Stimulated activated CD8-positive, alpha-beta memory T cell treated with anti-CD3 and anti-CD28 coated beads, Interleukin-2, amount 100 ng/mL, for 1 hour (primary cell): Measurements from ENCODE around the gene COMMD4.
"Not testable (repeated sequence)": the region's sequence is repeated elsewhere in the genome, so short reads cannot be mapped to it uniquely, and the experiment has no call there.

ENCODE experiments used
- DNase-seq, 2 donors: peaks; one replicate each; pipeline ENCODE4 v3.0.0-alpha.2; 2020; ENCODE audit warnings: low read depth in 2 of 2

COMMD4 gene

DNA sequence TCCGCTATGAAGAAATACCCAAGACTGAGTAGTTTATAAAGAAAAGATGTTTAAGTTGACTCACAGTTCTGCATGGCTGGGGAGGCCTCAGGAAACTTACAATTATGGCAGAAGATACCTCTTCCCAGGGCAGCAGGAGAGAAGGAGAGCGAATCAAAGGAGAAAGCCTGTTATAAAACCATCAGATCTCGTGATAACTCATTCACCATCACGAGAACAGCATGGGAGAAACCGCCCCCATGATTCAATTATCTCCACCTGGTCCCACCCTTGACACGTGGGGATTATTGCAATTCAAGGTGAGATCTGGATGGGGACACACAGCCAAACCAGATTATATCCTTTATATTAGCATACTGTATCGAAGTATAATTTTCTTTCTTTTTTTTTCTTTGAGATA lies 3.8 kb upstream of the COMMD4 start:
- not testable (repeated sequence) for DNase-seq

DNA sequence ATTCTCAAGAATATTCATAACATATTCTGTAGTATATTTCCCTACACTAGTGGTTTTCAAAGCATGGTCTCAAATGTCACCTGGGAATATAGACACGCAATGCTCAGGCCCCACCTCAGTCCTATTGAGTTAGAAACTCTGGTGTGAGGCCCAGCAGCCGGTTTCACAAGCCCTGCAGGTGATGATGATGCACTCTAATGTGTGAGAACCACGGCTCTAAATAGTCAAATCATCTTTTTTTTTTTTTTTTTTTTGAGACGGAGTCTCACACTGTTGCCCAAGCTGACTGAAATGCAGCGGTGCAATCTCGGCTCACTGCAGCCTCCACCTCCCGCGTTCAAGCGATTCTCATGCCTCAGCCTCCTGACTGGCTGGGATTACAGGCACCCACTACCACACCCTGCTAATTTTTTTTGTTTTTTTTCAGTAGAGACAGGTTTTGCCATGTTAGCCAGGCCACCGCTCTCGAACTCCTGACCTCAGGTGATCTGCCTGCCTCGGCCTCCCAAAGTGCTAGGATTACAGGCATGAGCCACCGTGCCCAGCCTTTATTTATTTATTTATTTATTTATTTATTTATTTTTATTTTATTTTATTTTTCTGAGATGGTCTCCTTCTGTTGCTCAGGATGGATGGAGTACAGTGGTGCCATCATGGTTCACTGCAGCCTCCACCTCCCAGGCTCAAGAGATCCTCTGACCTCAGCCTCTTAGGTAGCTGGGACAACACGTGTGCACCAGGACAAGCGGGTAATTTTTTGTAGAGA lies 2.0 kb upstream of the COMMD4 start:
- not testable (repeated sequence) for DNase-seq

DNA sequence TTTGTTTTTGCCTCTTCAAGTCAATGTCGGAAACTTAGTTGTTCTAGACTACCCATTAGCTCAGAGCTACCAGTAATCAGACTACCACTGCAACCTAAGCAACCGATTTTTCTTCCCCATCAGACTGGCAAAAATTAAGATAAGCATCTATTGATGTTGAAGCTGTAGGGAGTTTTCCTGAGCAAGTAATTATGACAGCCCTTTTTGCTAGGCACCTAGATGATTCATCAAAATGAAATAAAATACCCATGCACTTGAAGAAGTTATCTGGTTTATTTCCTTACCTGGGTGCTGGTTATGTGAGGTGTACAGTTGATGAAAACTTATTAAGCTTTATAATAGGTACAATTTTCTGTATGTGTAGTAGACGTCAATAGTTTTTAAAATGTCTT lies 554 bp upstream of the COMMD4 start:
- no peak for DNase-seq

DNA sequence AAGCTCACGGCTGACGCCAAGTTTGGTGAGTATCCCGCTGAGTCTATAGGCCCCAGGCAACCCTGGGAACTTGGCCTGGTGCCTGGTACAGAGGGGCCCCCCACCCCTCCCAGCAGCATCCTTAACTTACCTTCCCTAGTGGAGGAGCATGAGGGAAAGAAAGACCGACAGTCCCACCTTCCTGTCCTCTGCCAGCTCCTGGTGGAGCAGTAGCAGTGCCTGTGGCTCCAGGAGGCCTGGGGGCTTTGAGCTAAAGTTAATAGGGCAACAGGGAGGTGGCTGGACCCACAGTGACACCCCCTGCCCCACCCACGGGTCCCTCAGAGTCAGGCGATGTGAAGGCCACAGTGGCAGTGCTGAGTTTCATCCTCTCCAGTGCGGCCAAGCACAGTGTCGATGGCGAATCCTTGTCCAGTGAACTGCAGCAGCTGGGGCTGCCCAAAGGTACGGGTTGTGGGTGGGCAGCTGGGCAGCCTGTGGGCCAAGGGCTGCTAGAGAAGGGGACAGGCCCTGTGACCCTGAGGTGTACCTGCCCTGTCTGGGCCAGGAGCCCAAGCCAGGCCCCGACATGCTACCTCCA lies 2.9 kb downstream of the COMMD4 start:
- DNase-seq, result no peak

DNA sequence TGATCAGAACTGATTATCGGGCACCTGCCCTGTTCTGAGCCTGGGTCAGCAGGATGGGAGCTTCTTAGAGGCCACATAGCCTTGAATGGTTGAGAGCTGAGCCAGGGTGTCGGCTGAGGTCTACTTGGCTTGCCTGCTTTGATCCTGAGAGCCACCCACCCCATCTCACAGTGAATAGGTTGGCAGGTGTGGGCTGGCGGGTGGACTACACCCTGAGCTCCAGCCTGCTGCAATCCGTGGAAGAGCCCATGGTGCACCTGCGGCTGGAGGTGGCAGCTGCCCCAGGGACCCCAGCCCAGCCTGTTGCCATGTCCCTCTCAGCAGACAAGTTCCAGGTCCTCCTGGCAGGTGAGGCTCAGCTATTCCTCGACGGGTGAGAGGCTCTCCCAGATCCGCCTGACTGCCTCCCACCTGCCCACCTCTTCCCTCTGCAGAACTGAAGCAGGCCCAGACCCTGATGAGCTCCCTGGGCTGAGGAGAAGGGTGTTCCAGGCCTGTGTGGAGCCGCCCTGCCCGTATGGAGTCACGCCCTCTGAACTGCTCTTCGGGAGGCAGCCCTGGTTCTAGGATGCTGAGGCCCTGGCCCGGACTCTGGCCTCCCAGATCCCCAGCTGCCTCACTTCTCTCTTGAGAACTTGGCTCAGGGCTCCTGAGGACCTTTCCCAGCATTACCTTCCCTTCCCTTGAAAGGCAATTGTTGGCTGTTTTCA lies 3.8 kb downstream of the COMMD4 start:
- no peak for DNase-seq

DNA sequence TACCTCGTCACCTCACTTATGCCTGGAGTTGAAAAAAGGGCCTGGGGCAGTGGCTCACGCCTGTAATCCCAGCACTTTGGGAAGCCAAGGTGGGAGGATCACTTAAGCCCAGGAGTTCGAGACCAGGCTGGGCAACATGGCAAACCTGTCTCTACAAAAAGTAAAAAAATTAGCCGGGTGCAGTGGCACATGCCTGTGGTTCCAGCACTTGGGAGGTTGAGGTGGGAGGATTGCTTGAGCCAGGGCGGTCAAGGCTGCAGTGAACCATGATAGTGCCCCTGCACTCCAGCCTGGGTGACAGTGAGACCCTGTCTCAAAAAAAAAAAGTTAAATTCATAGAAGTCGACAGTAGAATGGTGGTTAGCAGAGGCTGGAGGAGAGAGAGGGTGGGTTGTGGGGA lies 6.4 kb downstream of the COMMD4 start:
- DNase-seq, result no peak

DNA sequence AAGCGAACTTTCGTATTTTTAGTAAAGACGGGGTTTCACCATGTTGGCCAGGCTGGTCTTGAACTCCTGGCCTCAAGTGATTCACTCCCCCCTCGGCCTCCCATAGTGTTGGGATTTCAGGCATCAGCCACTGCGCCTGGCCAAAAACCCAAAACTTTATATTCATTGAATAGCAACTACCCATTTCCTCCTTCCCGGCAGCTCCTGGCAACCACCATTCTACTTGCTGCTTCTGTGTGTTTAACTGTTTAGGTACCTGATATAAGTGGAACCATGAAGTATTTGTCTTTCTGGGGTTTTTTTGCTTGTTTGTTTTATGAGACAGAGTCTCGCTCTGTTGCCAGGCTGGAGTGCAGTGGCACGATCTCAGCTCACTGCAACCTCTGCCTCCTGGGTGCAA lies 8.1 kb downstream of the COMMD4 start:
- DNase-seq, result not testable (repeated sequence)

DNA sequence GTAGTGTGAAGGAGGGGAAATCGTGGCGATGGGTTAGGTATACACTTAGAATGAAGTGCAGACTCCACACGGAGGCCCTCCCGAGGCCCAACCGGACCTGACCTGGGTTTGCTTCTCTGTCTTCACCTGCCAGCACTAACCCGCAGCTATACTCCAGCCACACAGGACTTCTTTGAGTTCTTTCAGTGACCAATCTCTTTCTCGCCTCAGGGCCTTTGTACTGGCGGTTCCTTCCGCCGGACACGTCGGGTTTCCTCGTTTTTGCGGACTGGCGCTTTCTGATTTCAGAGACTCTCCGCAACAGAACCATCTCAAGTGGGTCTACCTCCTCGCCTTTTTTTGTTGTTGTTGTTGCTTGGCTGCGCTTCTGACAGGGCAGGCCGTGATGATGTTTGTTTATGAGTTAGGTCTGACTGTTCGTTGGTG lies 10.9 kb downstream of the COMMD4 start, which contains the start of gene NEIL1:
TSS of gene NEIL1 (plus strand) at position 244 of the 426 bp plus-strand sequence. CDS start 1,867 bp downstream, outside the sequence.
- no peak for DNase-seq

DNA sequence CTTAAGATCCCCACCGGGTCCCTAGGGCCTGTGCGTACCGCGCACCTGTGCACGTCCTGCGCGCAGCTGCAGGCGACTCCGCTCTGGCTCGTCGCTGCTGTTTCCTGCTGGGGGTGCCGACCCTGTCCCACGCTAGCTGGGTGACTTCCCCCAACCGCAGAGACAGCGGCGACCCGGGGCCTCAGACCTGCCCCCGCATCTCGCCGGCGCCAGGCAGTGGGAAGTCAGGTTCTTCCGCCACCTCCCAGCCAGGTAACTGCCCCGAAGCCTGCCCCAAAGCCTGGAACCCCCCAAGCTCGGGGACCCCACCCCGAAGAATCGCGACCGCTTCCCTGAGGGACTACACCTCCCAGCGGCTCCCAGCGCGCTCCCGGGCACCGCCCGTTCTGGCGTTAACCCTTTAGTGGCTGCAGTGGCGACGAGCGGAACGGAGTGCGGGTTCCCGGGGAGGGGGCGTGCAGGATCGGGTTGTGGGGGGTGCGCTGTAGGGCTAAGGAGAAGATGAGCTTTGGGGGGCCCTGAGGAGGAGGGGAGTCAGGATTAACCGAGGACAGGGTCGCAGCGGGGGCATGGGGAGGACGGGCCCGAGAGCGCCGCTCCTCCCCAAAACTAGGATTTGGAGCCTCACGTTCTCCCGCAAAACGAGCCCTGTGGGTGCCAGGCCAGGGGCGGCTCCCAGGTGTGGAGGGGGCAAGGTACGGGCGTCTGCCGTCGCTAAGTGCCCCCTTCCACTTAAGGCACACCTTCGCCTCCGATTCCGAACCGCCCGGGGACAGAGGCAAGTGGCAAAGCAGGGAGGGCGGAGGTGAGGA lies 11.6 kb downstream of the COMMD4 start:
- DNase-seq, result no peak

DNA sequence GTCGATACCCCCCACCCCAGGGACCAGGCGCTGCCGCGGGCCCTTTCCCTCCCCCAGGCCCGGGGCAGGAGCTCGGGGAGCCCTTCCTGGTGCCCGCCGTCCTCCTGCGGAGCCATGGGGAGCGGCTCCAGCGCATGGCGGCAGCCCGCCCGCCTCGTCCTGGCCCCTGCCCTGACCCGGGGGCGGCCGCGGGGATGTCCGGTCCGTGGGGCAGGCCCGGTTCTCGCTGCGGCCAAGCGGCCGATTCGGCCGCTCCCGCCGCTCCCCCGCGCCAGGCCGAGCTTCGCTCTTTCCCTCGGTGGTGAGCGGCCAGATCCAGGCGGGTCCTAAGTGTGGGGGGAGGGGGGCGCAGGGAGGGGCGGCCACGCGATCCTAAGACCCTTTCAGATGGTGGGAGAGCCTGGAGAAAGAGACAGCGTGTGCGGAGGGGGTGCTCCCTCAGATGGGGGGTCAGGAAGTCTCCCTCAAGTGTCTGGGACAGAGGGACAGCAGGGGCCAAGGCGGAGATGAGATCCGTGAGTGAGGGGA lies 12.2 kb downstream of the COMMD4 start:
- no peak for DNase-seq

DNA sequence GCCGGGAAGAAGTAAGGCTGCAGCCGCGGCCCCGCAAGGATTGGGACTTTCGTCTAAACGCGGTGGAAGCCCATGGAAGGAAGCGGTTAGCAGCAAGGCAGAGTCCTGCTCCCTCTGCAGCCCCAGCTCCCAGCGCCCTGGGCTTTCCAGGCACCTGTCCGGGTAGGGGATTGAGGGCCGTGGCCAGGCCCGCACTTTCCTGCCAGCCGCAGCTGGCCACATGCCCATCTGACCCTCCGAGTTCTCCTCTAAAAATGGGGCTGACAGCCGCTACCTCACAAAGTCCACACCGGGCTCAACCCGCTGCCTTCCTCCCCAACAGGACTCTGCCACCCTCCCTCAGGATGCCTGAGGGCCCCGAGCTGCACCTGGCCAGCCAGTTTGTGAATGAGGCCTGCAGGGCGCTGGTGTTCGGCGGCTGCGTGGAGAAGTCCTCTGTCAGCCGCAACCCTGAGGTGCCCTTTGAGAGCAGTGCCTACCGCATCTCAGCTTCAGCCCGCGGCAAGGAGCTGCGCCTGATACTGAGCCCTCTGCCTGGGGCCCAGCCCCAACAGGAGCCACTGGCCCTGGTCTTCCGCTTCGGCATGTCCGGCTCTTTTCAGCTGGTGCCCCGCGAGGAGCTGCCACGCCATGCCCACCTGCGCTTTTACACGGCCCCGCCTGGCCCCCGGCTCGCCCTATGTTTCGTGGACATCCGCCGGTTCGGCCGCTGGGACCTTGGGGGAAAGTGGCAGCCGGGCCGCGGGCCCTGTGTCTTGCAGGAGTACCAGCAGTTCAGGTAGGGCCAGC lies 12.9 kb downstream of the COMMD4 start:
- no peak for DNase-seq

DNA sequence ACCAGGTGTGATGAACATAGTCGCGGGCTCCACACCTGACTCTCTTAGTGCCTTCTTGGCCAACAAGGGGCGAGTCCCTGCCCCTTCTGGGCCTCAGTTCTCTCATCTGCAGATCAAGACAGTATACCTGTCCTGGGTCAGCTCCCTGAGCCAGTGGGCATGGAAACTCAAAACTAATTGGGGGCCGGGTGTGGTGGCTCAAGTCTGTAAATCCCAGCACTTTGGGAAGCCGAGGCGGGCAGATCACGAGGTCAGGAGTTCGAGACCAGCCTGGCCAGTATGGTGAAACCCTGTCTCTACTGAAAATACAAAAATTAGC lies 13.4 kb downstream of the COMMD4 start:
- DNase-seq, result not testable (repeated sequence)

DNA sequence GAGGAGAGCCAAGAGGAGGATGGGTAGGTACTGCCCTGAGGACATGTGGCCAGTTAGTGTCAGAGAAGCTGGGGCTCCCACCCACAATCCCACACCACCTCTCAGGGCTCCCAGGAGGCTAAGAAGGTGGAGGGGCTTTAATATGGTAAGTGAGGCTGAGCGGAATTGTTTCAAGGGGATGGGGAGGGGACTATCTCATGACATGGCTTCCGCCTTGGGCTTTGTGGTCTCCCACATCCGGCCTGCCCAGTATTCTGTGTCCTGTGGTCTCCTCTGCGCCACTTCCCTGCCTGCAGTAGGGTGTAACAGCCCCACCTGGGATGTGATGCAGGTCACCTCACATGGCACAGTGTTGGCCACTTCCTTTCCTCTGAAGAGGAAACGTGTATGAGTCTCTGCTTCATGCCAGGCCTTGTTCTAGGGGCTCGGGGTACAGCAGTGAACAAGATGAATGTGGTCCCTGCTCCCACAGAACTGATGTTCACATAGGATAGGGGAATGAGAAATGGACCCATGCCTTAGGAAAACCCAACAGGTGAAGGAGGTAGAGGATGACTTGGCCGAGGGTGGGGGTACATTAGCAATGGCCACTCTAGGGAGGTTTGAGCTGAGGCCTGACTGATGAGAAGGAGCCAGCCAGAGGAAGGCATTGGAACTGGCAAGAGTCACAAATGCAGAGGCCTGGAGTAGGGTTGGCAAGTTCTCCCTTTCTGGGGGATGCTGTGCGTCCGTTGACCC lies 14.2 kb downstream of the COMMD4 start:
- peak; percentile 48 to 53 for DNase-seq

DNA sequence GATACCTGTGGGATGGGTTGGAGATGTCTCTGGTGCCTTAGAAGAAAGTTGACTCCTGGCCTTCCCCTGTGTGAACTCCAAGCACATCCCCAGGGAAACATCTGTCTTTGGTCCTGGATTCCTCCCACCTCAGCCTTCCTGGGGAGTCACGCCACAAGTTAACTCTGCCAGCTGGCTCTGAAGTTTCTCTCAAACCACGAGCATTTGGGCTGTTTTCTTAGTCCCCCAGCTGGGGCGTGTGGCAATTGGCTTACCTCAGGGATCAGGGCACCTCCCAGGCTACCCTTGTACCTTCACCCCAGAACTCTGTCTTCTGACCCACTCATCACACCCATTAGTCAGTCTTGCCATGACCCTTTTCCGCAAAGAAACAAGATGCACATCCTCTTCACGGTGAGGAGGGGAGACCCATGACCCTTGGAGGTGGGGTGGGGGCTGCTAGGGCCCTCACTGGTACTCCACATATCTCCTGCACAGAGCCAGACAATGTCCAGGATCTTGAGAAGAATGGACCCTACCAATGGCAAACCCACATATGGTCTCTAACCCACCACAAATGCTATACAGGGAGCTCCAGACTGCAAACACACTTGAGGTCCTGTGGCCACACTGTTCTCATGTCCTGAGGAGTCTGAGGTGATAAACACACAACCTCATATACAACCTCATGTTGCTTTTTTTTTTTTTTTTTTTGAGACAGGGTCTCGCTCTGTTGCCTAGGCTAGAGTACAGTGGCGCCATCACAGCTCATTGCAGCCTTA lies 14.9 kb downstream of the COMMD4 start:
- no peak for DNase-seq

DNA sequence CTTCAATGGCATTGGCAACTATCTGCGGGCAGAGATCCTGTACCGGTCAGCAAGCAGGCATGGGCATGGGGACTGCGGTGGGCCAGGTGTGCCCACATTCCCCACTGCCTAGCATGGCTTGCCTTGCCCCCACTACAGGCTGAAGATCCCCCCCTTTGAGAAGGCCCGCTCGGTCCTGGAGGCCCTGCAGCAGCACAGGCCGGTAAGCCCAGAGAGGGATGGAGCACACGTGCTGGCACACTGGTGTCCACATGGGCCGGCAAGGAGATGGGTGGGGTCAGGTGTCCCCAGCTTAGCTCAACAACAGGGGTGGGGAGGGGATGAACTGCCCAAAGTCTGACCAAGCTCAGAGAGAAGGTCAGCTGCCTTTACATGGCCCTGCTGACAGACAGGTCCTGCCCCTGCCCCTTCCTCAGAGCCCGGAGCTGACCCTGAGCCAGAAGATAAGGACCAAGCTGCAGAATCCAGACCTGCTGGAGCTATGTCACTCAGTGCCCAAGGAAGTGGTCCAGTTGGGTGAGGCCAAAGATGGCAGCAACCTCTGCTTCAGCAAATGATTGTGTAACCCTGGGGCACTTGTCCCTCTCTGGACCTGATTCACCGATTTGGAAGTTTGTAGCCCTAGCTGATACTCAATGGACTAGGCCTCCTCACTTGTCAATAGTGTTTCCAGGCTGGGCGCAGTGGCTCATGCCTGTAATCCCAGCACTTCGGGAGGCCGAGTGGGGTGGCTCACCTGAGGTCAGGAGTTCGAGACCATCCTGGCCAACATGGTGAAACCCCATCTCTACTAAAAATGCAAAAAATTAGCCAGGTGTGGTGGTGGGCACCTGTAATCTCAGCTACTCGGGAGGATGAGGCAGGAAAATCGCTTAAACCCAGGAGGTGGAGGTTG lies 16.6 kb downstream of the COMMD4 start:
- no peak for DNase-seq

DNA sequence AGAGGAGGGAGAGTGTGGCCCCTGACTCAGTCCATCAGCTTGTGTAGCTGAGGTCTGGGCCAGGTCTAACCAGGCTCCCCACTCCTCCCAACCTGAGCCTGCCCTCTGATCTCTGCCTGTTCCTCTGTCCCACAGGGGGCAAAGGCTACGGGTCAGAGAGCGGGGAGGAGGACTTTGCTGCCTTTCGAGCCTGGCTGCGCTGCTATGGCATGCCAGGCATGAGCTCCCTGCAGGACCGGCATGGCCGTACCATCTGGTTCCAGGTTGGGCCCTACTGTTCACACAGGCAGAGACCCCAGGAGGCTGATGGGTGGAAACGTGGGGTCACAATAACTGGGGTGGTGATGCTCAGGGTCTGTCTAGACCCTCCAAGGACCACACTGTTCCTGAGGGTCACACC lies 17.7 kb downstream of the COMMD4 start:
- no peak for DNase-seq

DNA sequence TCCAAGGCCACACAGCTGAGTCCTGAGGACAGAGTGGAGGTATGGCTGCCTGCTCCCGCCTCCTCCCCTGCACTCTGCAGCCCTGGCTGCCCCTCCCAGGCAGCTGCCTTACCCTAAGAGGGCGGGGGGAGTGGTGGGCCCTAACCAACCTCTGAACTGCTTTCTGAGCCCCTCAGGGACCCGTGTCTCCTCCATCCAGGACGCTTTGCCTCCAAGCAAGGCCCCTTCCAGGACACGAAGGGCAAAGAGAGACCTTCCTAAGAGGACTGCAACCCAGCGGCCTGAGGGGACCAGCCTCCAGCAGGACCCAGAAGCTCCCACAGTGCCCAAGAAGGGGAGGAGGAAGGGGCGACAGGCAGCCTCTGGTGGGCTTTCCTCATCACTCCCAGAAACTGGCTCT lies 18.6 kb downstream of the COMMD4 start:
- no peak for DNase-seq

DNA sequence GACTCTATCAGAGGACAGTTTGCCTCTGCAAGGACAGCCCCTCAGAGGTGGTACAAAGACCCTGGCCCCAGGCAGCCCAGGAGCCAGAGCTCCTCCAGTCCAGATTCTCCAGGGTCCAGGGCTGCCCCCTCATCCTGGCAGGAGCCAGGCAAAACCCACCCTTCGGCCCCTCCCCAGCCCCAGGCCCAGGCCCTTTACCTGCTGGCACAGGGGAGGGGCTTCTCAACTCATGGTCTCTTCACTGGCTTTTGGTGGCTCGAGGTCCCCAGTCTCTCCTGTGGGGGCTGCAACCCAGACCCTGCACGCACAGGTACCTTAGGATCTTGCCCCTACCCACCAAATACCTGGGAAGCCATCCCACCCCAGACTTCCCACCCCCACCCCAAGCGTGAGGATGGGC lies 19.5 kb downstream of the COMMD4 start:
- no peak for DNase-seq

DNA sequence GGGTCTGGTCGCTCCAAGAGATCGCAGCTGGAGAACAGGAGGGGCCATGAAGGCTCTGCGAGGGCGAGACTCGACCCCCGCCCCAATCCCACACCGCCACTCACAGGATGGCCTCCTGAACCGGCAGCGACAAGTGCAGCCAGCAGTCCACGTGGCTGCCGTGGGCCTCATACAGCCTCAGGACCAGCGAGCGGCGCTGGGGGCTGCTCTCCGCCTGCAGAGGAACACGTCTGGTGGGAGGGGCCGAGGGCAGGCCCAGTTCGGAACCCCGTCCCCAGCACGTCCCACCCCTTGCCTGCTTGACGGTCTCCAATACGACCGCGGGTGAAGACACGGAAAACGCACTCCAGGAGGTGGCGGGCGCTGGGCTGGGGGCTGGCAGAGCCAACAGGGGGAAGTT lies 20.1 kb downstream of the COMMD4 start:
- DNase-seq, result no peak
